Esophagus squamous epithelium (tissue), 4 donors: ENCODE measurements around the gene TMEM175.

Experiments used
- POLR2A ChIP-seq, 4 donors: fragments of 450-650 bp; IDR thresholded peaks; one replicate each; pipeline ENCODE4 v1.6.1; 2017; ENCODE audit warnings: antibody characterized with exemption in 4 of 4, mild to moderate bottlenecking in 4 of 4, moderate library complexity in 3 of 4
- TF ChIP-seq, protein P1 (sequence below), 6 experiments: fragments of 450-650 bp in 4 of 6; fragments of 200-600 bp in 2 of 6; sonication (generic) in 2 of 6; IDR thresholded peaks; one replicate each; pipeline ENCODE4 v1.5.1; 2016 to 2019; ENCODE audit warnings: antibody characterized with exemption in 6 of 6, mild to moderate bottlenecking in 4 of 6, moderate library complexity in 4 of 6

DNA sequence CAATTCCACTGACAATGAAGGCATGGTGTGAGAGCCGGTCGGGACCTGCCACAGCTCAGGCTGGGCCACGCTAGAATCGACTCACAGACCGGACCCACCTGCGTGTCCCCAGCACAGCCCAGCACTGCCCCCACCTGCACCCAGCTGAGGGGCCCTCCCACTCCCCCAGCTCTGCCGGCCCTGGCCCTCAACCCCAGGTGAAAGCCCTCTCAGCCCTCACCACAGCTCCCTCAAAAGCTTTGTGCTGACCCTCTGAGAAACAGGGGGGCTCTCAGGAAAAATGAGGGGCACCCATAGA lies 25.2 kb upstream of the TMEM175 start:
- no peak for TF ChIP-seq POLR2A (IDR thresholded peaks at IDR 0.05)
- TF ChIP-seq, protein P1, sequence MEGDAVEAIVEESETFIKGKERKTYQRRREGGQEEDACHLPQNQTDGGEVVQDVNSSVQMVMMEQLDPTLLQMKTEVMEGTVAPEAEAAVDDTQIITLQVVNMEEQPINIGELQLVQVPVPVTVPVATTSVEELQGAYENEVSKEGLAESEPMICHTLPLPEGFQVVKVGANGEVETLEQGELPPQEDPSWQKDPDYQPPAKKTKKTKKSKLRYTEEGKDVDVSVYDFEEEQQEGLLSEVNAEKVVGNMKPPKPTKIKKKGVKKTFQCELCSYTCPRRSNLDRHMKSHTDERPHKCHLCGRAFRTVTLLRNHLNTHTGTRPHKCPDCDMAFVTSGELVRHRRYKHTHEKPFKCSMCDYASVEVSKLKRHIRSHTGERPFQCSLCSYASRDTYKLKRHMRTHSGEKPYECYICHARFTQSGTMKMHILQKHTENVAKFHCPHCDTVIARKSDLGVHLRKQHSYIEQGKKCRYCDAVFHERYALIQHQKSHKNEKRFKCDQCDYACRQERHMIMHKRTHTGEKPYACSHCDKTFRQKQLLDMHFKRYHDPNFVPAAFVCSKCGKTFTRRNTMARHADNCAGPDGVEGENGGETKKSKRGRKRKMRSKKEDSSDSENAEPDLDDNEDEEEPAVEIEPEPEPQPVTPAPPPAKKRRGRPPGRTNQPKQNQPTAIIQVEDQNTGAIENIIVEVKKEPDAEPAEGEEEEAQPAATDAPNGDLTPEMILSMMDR (IDR thresholded peaks at IDR 0.05): no peak
